CD8-positive, alpha-beta memory T cell (primary cell): ENCODE data around the gene NLGN4Y. TPM values are rescaled to one million over a fixed set of nuclear protein-coding genes. Genes with fewer than 3 reads are reported as not detected.

ENCODE experiments used
- CTCF ChIA-PET: fragments of 350-600 bp; sonication (Branson Sonifier 250); formaldehyde crosslinking; loops from one replicate; lab custom pipeline; 2021; ENCODE audit warnings: antibody characterized with exemption; lab: Charles Lee
- POLR2A ChIA-PET: fragments of 350-600 bp; sonication (Branson Sonifier 250); formaldehyde crosslinking; loops from one replicate; lab custom pipeline; 2021; ENCODE audit warnings: antibody characterized with exemption; lab: Charles Lee
- DNase-seq, 5 donors: peaks; one replicate each; pipeline versions ENCODE4 v3.0.0 to v3.0.0-alpha.2; 2020 to 2022; ENCODE audit warnings: mixed read lengths in 1 of 5
- H3K27ac ChIP-seq: one replicate; pipeline ENCODE4 v1.7.0; 2013; ENCODE audit warnings: low read depth, mild to moderate bottlenecking, low read length, moderate library complexity
- H3K27me3 ChIP-seq: 2 replicates; pipeline ENCODE4 v1.7.0; 2013; ENCODE audit warnings: low read length, mild to moderate bottlenecking; ENCODE audit not compliant: insufficient read depth, poor library complexity, severe bottlenecking
- H3K36me3 ChIP-seq: 2 replicates; pipeline ENCODE4 v1.7.0; 2013; ENCODE audit warnings: mild to moderate bottlenecking, low read length, moderate library complexity; ENCODE audit not compliant: insufficient read depth
- H3K4me1 ChIP-seq: 2 replicates; pipeline ENCODE4 v1.7.0; 2013; ENCODE audit warnings: mild to moderate bottlenecking, low read length, moderate library complexity; ENCODE audit not compliant: insufficient read depth
- H3K4me3 ChIP-seq: 2 replicates; pipeline ENCODE4 v1.7.0; 2013; ENCODE audit warnings: mild to moderate bottlenecking, low read length
- H3K9me3 ChIP-seq: 2 replicates; pipeline ENCODE4 v1.7.0; 2013; ENCODE audit warnings: mild to moderate bottlenecking, low read length
- H3K27ac Mint-ChIP-seq, 8 donors: one replicate each; pipeline ENCODE4 v1.8.0; 2020 to 2021; ENCODE audit warnings: mixed read lengths in 8 of 8, mild to moderate bottlenecking in 6 of 8, inconsistent platforms in 3 of 8, moderate library complexity in 3 of 8
- H3K27me3 Mint-ChIP-seq, 2 donors: one replicate each; pipeline ENCODE4 v1.8.0; 2020 to 2021; ENCODE audit warnings: mixed read lengths in 2 of 2, mild to moderate bottlenecking in 1 of 2, moderate library complexity in 1 of 2
- H3K36me3 Mint-ChIP-seq, 3 donors: one replicate each; pipeline ENCODE4 v1.8.0; 2020 to 2021; ENCODE audit warnings: mixed read lengths in 3 of 3, inconsistent platforms in 1 of 3, mild to moderate bottlenecking in 1 of 3
- H3K4me1 Mint-ChIP-seq, 3 donors: one replicate each; pipeline ENCODE4 v1.8.0; 2020 to 2021; ENCODE audit warnings: mixed read lengths in 3 of 3, inconsistent platforms in 1 of 3, mild to moderate bottlenecking in 1 of 3
- H3K4me3 Mint-ChIP-seq, 7 donors: one replicate each; pipeline ENCODE4 v1.8.0; 2020 to 2021; ENCODE audit warnings: mixed read lengths in 7 of 7, mild to moderate bottlenecking in 6 of 7, moderate library complexity in 4 of 7, inconsistent platforms in 2 of 7
- H3K9me3 Mint-ChIP-seq, 5 donors: one replicate each; pipeline ENCODE4 v1.8.0; 2020 to 2022; ENCODE audit warnings: mixed read lengths in 5 of 5, mild to moderate bottlenecking in 3 of 5, moderate library complexity in 2 of 5, inconsistent platforms in 1 of 5
- polyA plus RNA-seq: library from polyadenylated mRNA; unstranded; fragments of 300-500 nt; fragmentation: Illumina TruSeq; gene quantifications from one replicate; pipeline ENCODE4 v1.2.3, GENCODE V29; 2021
- total RNA-seq, 2 experiments: library from RNA; stranded (reverse); gene quantifications; one replicate each; pipeline ENCODE4 v1.2.3, GENCODE V29; 2021

The NLGN4Y gene
- total and polyA plus RNA-seq, 3 experiments from 2014 or later, result 2.3 to 2.7 TPM; not detected in 1

DNA sequence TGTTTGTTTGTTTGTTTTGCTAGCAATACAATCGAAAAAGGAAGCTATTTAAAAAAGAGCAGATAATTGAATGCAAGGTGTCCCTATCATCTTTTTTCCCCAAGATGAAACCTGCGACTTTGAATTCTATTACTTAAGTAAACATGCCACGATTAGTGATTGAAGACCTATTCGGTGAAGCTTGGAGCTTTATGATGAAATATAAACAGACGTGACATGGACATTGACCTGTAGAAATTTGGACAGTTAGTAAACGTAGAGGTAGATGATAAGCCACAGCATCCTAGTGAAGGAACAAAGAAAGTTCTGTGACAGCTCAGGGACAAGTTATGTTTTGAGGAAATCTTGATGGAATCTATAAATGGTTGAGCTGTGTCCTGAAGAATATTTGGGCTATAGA, 103.9 kb downstream of the NLGN4Y start:
- CTCF ChIA-PET, result no interaction called here
- no peaks in the 10 kb centered on the region for H3K4me1 ChIP-seq
- no peaks in the 10 kb centered on the region for H3K9me3 Mint-ChIP-seq
- no peaks in the 10 kb centered on the region for H3K36me3 ChIP-seq
- no peaks in the 10 kb centered on the region for H3K27me3 Mint-ChIP-seq
- no peaks in the 10 kb centered on the region for H3K36me3 Mint-ChIP-seq
- DNase-seq, result no peak
- no peaks in the 10 kb centered on the region for H3K27me3 ChIP-seq
- no peak overlapping the region for H3K27ac ChIP-seq
- H3K9me3 ChIP-seq, result no peaks in the 10 kb centered on the region
- H3K4me1 Mint-ChIP-seq, result no peaks in the 10 kb centered on the region
- no peak overlapping the region for H3K4me3 Mint-ChIP-seq
- no peak overlapping the region for H3K4me3 ChIP-seq
- POLR2A ChIA-PET, result no interaction called here
- no peak overlapping the region for H3K27ac Mint-ChIP-seq

DNA sequence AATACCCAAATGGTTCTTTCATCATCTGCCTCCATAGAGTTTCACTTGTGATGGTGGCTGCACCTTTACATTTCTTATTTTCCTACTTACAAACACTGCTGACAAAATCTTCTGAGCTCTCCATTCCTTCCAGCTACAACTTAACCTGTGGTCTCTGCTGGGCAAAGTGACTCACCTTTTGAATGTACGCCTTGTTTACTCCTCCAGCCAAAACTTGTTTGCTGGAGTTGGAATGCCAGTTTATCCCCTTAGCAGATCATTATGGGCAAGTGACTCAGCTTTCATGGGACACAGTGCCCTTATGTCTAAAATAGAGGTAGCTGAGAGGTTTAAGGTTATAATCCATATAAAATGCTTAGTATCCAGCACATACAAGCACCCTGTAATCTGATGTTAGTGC, 107.3 kb downstream of the NLGN4Y start:
- POLR2A ChIA-PET, result no interaction called here
- Mint-ChIP-seq H3K36me3 (no peaks in the 10 kb centered on the region), H3K27me3 (no peaks in the 10 kb centered on the region), H3K4me3 (no peak overlapping the region), H3K4me1 (no peaks in the 10 kb centered on the region), H3K27ac (no peak overlapping the region), H3K9me3 (no peaks in the 10 kb centered on the region)
- no peaks in the 10 kb centered on the region for H3K9me3 ChIP-seq
- CTCF ChIA-PET, result no interaction called here
- H3K4me3 ChIP-seq, result no peak overlapping the region
- no peaks in the 10 kb centered on the region for H3K36me3 ChIP-seq
- H3K4me1 ChIP-seq, result no peaks in the 10 kb centered on the region
- no peak overlapping the region for H3K27ac ChIP-seq
- DNase-seq, result no peak
- H3K27me3 ChIP-seq, result no peaks in the 10 kb centered on the region

DNA sequence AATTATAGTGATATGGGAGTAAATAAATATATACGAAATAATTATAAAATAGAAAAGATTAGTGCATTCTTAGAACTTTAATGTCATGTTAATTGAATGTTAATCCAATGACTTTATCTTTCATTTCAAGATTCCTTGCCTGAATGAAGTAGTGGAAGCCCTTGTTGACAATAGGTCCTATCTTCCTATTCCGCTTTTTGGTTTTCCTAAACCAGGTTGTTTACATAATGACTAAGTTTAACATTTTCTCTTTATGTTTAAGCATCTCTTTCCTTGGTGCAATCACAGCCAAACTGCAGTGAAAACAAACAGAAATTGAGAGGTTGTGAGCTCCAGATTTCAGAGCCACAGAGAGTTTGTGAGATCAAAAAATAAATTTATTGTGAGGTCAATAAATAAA, 109.4 kb downstream of the NLGN4Y start:
- Mint-ChIP-seq H3K36me3 (no peaks in the 10 kb centered on the region), H3K4me1 (no peaks in the 10 kb centered on the region), H3K4me3 (no peak overlapping the region), H3K27me3 (no peaks in the 10 kb centered on the region), H3K27ac (no peak overlapping the region), H3K9me3 (no peaks in the 10 kb centered on the region)
- no peak for DNase-seq
- POLR2A ChIA-PET, result no interaction called here
- no peaks in the 10 kb centered on the region for H3K36me3 ChIP-seq
- no peak overlapping the region for H3K27ac ChIP-seq
- no peaks in the 10 kb centered on the region for H3K4me1 ChIP-seq
- H3K9me3 ChIP-seq, result no peaks in the 10 kb centered on the region
- CTCF ChIA-PET, result no interaction called here
- no peak overlapping the region for H3K4me3 ChIP-seq
- H3K27me3 ChIP-seq, result no peaks in the 10 kb centered on the region

DNA sequence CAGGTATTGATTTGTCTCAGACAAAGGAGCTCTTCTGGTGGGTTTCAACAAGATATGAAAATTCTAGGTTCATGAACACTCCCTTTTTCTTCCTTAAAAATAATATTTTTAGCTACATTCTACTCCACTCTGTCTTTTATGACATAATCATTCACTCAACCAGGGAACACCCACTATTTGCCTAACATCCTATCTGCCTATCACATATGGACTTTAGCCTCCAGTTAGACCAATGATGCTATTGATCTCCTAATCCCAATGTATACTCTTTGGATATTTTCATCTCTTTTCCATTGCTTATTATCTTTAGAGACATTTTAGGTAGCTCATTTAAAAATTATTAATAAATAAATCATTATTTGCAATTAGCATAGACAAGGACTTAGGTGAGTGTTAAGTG, 110.6 kb downstream of the NLGN4Y start:
- CTCF ChIA-PET, result no interaction called here
- Histone ChIP-seq H3K27ac (no peak overlapping the region), H3K4me3 (no peak overlapping the region), H3K9me3 (no peaks in the 10 kb centered on the region), H3K27me3 (no peaks in the 10 kb centered on the region), H3K4me1 (no peaks in the 10 kb centered on the region), H3K36me3 (no peaks in the 10 kb centered on the region)
- POLR2A ChIA-PET, result no interaction called here
- Mint-ChIP-seq H3K27me3 (no peaks in the 10 kb centered on the region), H3K9me3 (no peaks in the 10 kb centered on the region), H3K4me3 (no peak overlapping the region), H3K4me1 (no peaks in the 10 kb centered on the region), H3K27ac (no peak overlapping the region), H3K36me3 (no peaks in the 10 kb centered on the region)
- DNase-seq, result no peak

DNA sequence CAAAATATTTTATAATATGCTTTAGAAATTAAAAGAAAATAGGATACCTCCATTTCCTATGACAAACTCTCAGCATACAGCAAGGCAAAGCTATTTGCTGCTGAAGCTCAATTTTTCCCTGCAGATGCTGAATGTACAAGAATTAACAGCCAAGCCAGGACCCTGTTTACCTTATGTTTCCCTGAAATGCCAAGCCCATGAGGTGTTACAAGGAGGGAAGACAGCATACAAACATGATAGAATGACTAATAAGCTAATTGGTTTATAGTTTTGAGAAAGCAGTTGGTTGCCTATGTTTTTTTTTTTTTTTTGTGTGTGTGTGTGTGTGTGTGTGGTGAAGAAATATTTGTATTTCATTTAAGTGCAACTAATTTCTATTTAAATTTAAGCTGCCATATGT, 113.2 kb downstream of the NLGN4Y start:
- H3K4me3 Mint-ChIP-seq, result no peak overlapping the region
- Histone ChIP-seq H3K27ac (no peak overlapping the region), H3K4me1 (no peaks in the 10 kb centered on the region), H3K4me3 (no peak overlapping the region), H3K9me3 (no peaks in the 10 kb centered on the region), H3K36me3 (no peaks in the 10 kb centered on the region), H3K27me3 (no peaks in the 10 kb centered on the region)
- H3K36me3 Mint-ChIP-seq, result no peaks in the 10 kb centered on the region
- CTCF ChIA-PET, result no interaction called here
- H3K27me3 Mint-ChIP-seq, result no peaks in the 10 kb centered on the region
- POLR2A ChIA-PET, result no interaction called here
- DNase-seq, result no peak
- H3K4me1 Mint-ChIP-seq, result no peaks in the 10 kb centered on the region
- H3K9me3 Mint-ChIP-seq, result no peaks in the 10 kb centered on the region
- no peak overlapping the region for H3K27ac Mint-ChIP-seq

DNA sequence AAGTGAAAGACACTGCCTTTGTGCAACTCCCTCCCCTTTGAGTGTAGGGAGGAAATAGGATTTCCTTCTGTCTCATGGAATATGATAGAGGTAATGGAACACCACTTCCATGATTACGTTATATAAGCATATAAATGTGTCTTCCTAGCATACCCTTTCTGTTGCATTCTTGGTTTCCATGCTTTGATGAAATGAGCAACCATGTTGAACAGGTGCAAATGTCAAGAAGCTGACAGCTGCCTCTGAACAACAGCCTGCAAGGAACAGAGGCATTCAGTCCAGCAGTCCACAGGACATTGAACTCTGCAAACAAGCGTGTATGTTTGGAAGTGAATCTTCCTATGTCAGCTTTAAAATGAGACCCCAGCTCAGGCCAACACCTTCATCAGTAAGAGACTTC, 117.5 kb downstream of the NLGN4Y start:
- Histone ChIP-seq H3K4me3 (no peak overlapping the region), H3K4me1 (no peaks in the 10 kb centered on the region), H3K36me3 (no peaks in the 10 kb centered on the region), H3K27ac (no peak overlapping the region), H3K27me3 (no peaks in the 10 kb centered on the region), H3K9me3 (no peaks in the 10 kb centered on the region)
- DNase-seq, result no peak
- no peak overlapping the region for H3K27ac Mint-ChIP-seq
- ChIA-PET CTCF (no interaction called here), POLR2A (no interaction called here)
- H3K36me3 Mint-ChIP-seq, result no peaks in the 10 kb centered on the region
- H3K27me3 Mint-ChIP-seq, result no peaks in the 10 kb centered on the region
- no peaks in the 10 kb centered on the region for H3K9me3 Mint-ChIP-seq
- no peaks in the 10 kb centered on the region for H3K4me1 Mint-ChIP-seq
- H3K4me3 Mint-ChIP-seq, result no peak overlapping the region

DNA sequence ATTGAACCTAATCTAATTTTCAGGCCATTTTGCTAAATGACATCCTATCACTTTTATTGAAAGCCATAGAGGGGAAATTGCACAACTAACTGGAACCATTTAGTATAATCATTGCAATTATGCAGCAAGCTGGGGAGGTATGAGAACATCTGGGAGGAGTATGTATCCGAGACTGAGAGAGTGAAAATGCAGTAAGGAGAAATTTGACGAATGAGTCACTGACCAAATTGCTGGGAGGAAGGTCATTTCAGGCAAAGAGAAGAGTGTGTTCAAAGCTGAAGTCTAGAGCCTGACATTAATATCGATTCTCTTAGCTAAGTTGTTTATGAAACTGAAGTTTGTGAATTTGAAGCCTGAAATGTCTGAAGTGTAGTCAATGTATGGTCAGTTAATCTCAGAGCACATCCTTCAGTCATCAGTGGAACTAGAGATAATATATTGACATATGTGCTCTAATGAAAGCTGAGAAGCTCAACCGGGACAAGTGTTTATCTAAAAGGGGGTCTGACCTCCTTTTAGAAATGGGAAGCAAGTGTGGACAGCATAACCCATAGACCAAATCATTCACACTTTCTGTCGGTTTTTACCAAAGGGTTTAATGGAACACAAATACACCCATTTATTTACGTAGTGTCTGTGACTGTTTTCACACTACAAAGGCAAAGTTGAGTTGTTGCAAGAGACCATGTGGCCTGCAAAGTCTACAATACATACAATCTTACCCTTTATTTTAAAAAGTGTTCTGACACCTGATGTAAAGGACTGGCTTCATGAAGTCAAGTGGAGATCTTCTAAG, 120.0 kb downstream of the NLGN4Y start:
- Histone ChIP-seq H3K9me3 (no peaks in the 10 kb centered on the region), H3K27me3 (no peaks in the 10 kb centered on the region), H3K27ac (no peak overlapping the region), H3K36me3 (no peaks in the 10 kb centered on the region), H3K4me1 (no peaks in the 10 kb centered on the region), H3K4me3 (no peak overlapping the region)
- Mint-ChIP-seq H3K27me3 (no peaks in the 10 kb centered on the region), H3K9me3 (no peaks in the 10 kb centered on the region), H3K4me1 (no peaks in the 10 kb centered on the region), H3K4me3 (no peak overlapping the region), H3K27ac (no peak overlapping the region), H3K36me3 (no peaks in the 10 kb centered on the region)
- ChIA-PET POLR2A (no interaction called here), CTCF (no interaction called here)
- DNase-seq, result no peak

DNA sequence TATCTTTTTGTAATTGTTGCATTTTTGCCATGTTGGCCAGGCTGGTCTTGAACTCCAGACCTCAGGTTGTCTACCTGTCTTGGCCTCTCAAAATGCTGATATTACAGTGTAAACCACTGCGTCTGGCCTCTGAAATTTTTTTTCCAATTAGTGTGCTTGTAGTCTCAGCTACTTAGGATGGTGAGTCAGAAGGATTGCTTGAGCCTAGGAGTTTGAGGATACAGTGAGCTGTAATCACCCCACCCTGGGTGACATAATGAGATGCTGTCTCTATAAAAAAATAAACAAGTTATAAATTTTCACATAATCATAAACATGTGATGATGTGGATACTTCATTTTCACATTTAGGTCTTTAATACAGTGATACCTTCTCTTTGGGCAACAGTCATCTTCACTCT, 154.9 kb downstream of the NLGN4Y start:
- no peaks in the 10 kb centered on the region for H3K9me3 ChIP-seq
- Mint-ChIP-seq H3K4me1 (no peaks in the 10 kb centered on the region), H3K27me3 (no peaks in the 10 kb centered on the region), H3K9me3 (no peaks in the 10 kb centered on the region), H3K36me3 (no peaks in the 10 kb centered on the region), H3K4me3 (no peak overlapping the region), H3K27ac (no peak overlapping the region)
- no peak for DNase-seq
- no peak overlapping the region for H3K27ac ChIP-seq
- POLR2A ChIA-PET, result no interaction called here
- no peak overlapping the region for H3K4me3 ChIP-seq
- CTCF ChIA-PET, result no interaction called here
- no peaks in the 10 kb centered on the region for H3K36me3 ChIP-seq
- H3K27me3 ChIP-seq, result no peaks in the 10 kb centered on the region
- H3K4me1 ChIP-seq, result no peaks in the 10 kb centered on the region
